ENCODE measurements around the gene HAT1. TPM values are rescaled to one million over a fixed set of nuclear protein-coding genes. Genes with fewer than 3 reads are reported as not detected.

HAT1 gene
- total and polyA plus RNA-seq, 2 of the 4 experiments (the other 2 are of a cell fraction), result 24.4 to 42.1 TPM

DNA sequence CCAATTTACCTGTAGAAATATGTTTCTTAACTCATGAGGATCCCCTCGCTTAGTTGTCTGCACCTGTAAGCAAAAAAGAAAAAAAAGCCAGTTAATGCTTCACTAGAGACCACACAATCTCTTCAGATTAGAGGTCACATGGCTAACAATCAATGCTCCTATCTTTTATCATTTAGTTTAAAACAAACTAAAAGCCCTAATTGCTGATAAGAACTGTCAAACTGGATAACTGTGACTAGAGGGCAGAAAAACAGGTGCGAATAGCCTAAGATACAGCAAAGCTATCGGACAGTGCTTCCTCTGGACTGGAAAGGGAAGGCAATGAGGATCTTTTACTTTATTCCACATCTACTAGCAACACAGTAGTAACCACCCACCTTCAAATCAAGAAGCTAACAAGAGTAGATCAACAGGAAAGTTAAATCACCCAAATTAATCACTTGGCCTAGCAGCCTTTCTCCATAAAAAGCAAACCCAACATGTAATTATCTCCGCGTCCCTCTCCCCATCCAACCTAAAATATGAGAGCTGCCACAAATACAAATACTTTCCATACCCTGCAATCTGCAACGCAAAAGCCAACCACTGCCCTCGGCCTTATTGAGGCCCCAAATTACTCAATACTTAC, 29.0 kb upstream of the HAT1 start:
- Histone ChIP-seq H2BK20ac (ENCODE audit: low read depth, low read length) (no peak overlapping the region), H3K4me1 (ENCODE audit: control insufficient read depth, insufficient read depth, low read length) (no peaks in the 10 kb centered on the region), H2AK9ac (replicated peaks; ENCODE audit: low read depth, low read length, poor library complexity) (peak overlapping the region; percentile 92), H3K56ac (ENCODE audit: extremely low read depth, insufficient read depth, low read length) (peak overlapping the region; percentile 50; the same call in 1 of the 2 replicates), H3K79me1 (ENCODE audit: low read depth in 1 of 2, low read length in 2 of 2) (peaks cover 8 to 9% of the 10 kb centered on the region in 2 experiments; a peak in 3 of 4 replicates), H2BK120ac (ENCODE audit: low read depth, low read length) (no peak overlapping the region), H4K91ac (ENCODE audit: insufficient read depth, low read depth, low read length) (no peak overlapping the region), H2AK5ac (ENCODE audit: low read depth, low read length) (peak overlapping the region; percentile 94), H3K27ac (ENCODE audit: insufficient read depth, low read length) (peak overlapping the region; percentile 60; the same call in 1 of the 2 replicates), H2BK5ac (ENCODE audit: low read depth, low read length, poor library complexity, severe bottlenecking) (peak overlapping the region; percentile 37), H4K5ac (ENCODE audit: low read depth, low read length) (peak overlapping the region; percentile 68), H3K9me1 (ENCODE audit: insufficient read depth, low read length) (0 out of 2 replicates have a peak, but pooled peaks cover 3% of the 10 kb centered on the region), H3K4me3 (ENCODE audit: insufficient read depth, low read depth, low read length) (peak overlapping the region; percentile 85), H3K27me3 (ENCODE audit: control insufficient read depth, insufficient read depth, low read length) (no peaks in the 10 kb centered on the region), H3K14ac (replicated peaks; ENCODE audit: low read depth, low read length) (peak overlapping the region; percentile 90), H3K4me2 (ENCODE audit: low read depth, low read length) (peak overlapping the region; percentile 96), H3K23ac (ENCODE audit: low read depth, low read length) (peak overlapping the region; percentile 85; the same call in 1 of the 2 replicates), H2AFZ (replicated peaks; ENCODE audit: low read length, poor library complexity) (peak overlapping the region; percentile 99), H4K8ac (ENCODE audit: low read depth in 2 of 2, low read length in 2 of 2) (peak overlapping the region; percentile 82 to 94; a peak in 3 of 4 replicates), H3K9me3 (ENCODE audit: control insufficient read depth, insufficient read depth, low read length) (no peaks in the 10 kb centered on the region), H3K36me3 (ENCODE audit: control insufficient read depth, insufficient read depth, low read length) (no peaks in the 10 kb centered on the region; the same call in 1 of the 2 replicates), H2BK15ac (ENCODE audit: low read depth, low read length) (no peak overlapping the region), H3K4ac (ENCODE audit: low read depth, low read length) (peak overlapping the region; percentile 86), H3K9ac (ENCODE audit: low read depth, low read length) (peak overlapping the region; percentile 82), H4K20me1 (ENCODE audit: insufficient read depth, low read length) (no peaks in the 10 kb centered on the region), H3K18ac (ENCODE audit: low read depth, low read length) (no peak overlapping the region; the same call in 1 of the 2 replicates)
- intact Hi-C loops (cut with micrococcal nuclease), result loop anchor here (5.0 kb wide), 1 partner anchor 81 kb away; no protein-coding TSS in a partner anchor
- 31% methylated on average over 4 of the region's 7 CpGs; no CpG with 5 or more reads in 1 of the 2 experiments for WGBS, 2 experiments (ENCODE audit: extremely low coverage in 2 of 2, insufficient read length in 1 of 2)
- dilution Hi-C loops (cut with HindIII; ENCODE audit: low sequenced_read_pairs, unreplicated experiment), result no loop called here
- ATAC-seq (ENCODE audit: low read depth) (no peak), DNase-seq (no peak)
- TF ChIP-seq MAZ (IDR thresholded peaks at IDR 0.05; ENCODE audit: borderline replicate concordance, low read depth, low read length) (no peak), CEBPB (IDR thresholded peaks at IDR 0.05; ENCODE audit: low read depth, low read length) (0 out of 2 replicates have a peak, but pooled peaks have one; percentile 21)
- BruUV-seq (replicated peaks), result no TSS peak
- in situ Hi-C loops (cut with MboI; ENCODE audit: low sequenced_read_pairs), result no loop called here
- POLR2A ChIA-PET (ENCODE audit: unreplicated experiment), result interaction anchor here (0.8 kb wide), 1 partner anchor 80 kb away, joined by 7 read pairs; no protein-coding TSS in a partner anchor
- CTCF ChIA-PET, result interaction anchor here (0.6 to 2.0 kb wide), 2 partner anchors 17 to 847 kb away, joined by 3 to 4 read pairs; no protein-coding TSS in a partner anchor

Data from IMR-90 (cell line).